Memory B cell (primary cell): ENCODE measurements around the gene CABS1.

Experiments used
- ATAC-seq: fragments of 150-1000 bp; cut with Tn5 transposase; 2 replicates; pipeline ENCODE4 v1.10.0; 2021; ENCODE audit warnings: low read depth, mild to moderate bottlenecking, moderate library complexity
- DNase-seq, 2 donors: peaks; one replicate each; pipeline ENCODE4 v3.0.0; 2022; ENCODE audit warnings: low spot score in 2 of 2
- H3K27ac Mint-ChIP-seq: one replicate; pipeline ENCODE4 v1.8.0; 2022; ENCODE audit warnings: mild to moderate bottlenecking, moderate library complexity, mixed read lengths
- H3K27me3 Mint-ChIP-seq: one replicate; pipeline ENCODE4 v1.8.0; 2022; ENCODE audit warnings: mixed read lengths
- H3K36me3 Mint-ChIP-seq: one replicate; pipeline ENCODE4 v1.8.0; 2022; ENCODE audit warnings: mild to moderate bottlenecking, mixed read lengths
- H3K4me1 Mint-ChIP-seq: one replicate; pipeline ENCODE4 v1.8.0; 2022; ENCODE audit warnings: mixed read lengths
- H3K4me3 Mint-ChIP-seq: one replicate; pipeline ENCODE4 v1.8.0; 2022; ENCODE audit warnings: mild to moderate bottlenecking, moderate library complexity, mixed read lengths
- H3K9me3 Mint-ChIP-seq: one replicate; pipeline ENCODE4 v1.8.0; 2022; ENCODE audit warnings: mixed read lengths

The CABS1 gene

DNA sequence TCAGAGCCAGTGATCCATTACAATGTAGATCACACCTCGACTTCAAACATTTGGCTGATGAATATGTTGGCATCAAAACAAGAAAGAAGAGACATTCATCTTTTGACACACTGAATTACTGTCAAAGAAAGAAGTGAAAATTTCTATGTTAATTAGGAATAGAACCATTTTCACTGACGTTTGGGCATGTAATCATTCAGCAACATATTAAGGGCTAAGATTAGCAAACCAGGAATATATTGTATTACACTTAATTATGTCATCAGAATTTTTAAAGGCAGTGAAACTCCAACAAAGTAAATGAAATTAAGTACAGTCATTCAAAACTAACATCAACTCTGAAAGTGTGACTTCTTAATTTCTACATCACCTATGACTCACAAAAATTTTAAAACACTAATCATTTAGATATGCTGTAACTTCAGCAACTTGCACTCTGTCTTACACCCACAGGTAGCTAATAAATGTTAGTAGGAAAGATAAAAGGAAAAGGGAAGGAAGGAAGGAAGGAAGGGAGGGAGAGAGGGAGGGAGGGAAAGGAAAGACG lies 24.4 kb downstream of the CABS1 start:
- Mint-ChIP-seq H3K9me3 (no peaks in the 10 kb centered on the region), H3K27me3 (no peaks in the 10 kb centered on the region), H3K36me3 (no peaks in the 10 kb centered on the region), H3K27ac (no peak overlapping the region), H3K4me1 (no peaks in the 10 kb centered on the region), H3K4me3 (no peak overlapping the region)
- no peak for DNase-seq
- ATAC-seq = no peak

DNA sequence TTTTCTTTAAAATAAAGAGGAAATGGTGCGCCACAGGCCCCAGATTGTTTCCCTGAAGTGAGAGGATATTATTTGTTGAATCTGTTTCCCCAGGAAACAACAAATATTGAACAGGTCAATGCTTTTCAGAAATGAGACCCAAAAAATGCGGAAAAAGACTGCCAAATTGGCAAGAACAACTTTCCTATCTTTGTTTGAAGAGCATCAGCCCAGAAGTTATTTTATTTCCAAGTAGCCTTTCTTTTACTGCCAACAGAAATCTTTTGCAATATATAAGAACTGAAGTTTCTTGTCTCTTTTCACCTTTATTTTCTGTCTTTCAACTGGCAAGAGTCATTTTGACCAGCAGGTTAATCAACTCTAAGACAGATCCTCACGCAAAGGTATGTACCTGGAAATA lies 25.7 kb downstream of the CABS1 start, which contains the start of gene SMR3A:
Gene SMR3A, plus strand, starts transcription at position 301 of the 400 bp plus-strand sequence. CDS start 1,356 bp downstream, outside the sequence.
- no peak within 1 kb of the TSS for H3K27ac Mint-ChIP-seq
- no peaks in the 10 kb centered on the region for H3K27me3 Mint-ChIP-seq
- no peaks in the 10 kb centered on the region for H3K4me1 Mint-ChIP-seq
- H3K36me3 Mint-ChIP-seq = no peaks in the 10 kb centered on the region
- no peaks in the 10 kb centered on the region for H3K9me3 Mint-ChIP-seq
- ATAC-seq = no peak
- no peak within 1 kb of the TSS for H3K4me3 Mint-ChIP-seq
- DNase-seq = no peak

DNA sequence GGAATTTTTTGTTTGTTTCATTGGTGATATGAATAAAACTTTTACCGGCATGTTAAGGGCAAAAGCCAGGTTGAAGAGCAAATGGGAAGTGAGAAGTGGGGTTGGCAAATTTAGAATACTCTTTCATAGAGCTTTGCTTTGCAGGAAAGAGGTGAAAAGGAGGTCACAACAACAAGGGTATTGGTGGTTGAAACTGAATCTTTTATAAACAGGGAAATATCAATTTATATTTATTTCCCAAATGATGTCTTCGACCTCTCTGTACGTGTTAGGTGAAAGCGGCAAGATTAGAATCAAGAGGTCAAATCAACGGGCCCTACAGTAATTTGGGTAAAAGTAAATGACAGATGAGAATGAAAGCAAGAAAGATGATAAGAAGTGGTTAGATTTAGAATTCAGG lies 29.2 kb downstream of the CABS1 start:
- no peak overlapping the region for H3K27ac Mint-ChIP-seq
- no peak for DNase-seq
- no peaks in the 10 kb centered on the region for H3K4me1 Mint-ChIP-seq
- ATAC-seq = no peak
- no peak overlapping the region for H3K4me3 Mint-ChIP-seq
- no peaks in the 10 kb centered on the region for H3K9me3 Mint-ChIP-seq
- no peaks in the 10 kb centered on the region for H3K36me3 Mint-ChIP-seq
- no peaks in the 10 kb centered on the region for H3K27me3 Mint-ChIP-seq

DNA sequence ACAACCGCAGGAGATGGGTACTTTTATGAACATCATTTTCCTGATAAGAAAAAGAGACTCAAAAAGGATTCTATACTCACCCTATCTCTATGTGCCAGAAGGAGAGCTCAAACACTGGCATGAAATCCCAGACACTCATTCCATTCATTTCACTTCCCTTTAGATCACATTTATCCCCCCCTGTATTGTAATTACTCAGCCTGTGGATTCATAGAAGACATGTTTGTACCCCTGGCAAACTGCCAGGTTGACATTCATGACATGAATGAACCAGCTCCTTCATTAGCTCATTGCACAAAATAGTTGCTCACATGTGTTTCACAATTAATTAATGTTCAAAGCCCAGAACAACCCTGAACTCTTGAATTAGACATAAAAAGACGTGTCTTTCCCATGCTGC lies 30.7 kb downstream of the CABS1 start:
- no peak for ATAC-seq
- no peaks in the 10 kb centered on the region for H3K27me3 Mint-ChIP-seq
- H3K27ac Mint-ChIP-seq = no peak overlapping the region
- H3K4me3 Mint-ChIP-seq = no peak overlapping the region
- H3K9me3 Mint-ChIP-seq = no peaks in the 10 kb centered on the region
- no peaks in the 10 kb centered on the region for H3K4me1 Mint-ChIP-seq
- DNase-seq = no peak
- no peaks in the 10 kb centered on the region for H3K36me3 Mint-ChIP-seq

DNA sequence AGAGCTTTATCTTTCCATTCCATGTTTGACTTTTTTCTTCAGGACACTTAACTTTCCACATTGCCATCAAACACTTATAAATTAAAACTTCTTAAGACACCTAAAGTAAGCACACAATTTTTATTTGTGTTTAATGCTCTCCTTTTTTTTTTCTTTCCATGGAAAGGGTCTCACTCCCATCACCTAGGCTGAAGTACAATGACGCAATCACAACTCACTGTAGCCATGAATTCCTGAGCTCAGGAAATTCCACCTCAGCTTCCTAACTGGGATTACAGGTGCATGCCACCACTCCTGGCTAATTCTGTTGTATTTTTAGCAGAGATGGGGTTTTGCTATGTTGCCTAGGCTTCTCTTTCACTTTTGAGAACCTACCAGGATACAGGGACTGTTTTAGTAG lies 33.0 kb downstream of the CABS1 start:
- ATAC-seq (no peak), DNase-seq (no peak)
- H3K9me3 Mint-ChIP-seq = no peaks in the 10 kb centered on the region
- H3K4me1 Mint-ChIP-seq = no peaks in the 10 kb centered on the region
- H3K27ac Mint-ChIP-seq = no peak overlapping the region
- H3K36me3 Mint-ChIP-seq = no peaks in the 10 kb centered on the region
- H3K27me3 Mint-ChIP-seq = no peaks in the 10 kb centered on the region
- H3K4me3 Mint-ChIP-seq = no peak overlapping the region

DNA sequence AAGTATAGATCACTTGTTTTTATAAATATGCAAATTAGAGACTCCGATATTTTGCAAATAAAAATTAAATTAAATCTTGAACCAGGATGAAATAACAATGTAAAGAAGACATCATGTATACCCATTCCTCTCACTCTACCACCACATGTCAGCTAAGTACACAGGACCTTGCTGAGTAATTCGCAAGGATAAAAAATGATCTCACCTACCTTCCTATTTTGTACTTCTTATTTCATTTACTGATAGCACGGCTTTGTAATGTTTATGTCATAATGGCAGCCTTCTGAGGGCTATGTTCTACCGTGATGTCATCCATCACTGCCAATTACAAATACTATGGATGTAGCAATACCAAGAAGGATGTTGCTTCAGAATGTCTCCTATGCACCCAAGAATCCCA lies 37.2 kb downstream of the CABS1 start:
- no peak for DNase-seq
- H3K27ac Mint-ChIP-seq = no peak overlapping the region
- H3K36me3 Mint-ChIP-seq = no peaks in the 10 kb centered on the region
- ATAC-seq = no peak
- H3K4me3 Mint-ChIP-seq = no peak overlapping the region
- H3K9me3 Mint-ChIP-seq = no peaks in the 10 kb centered on the region
- no peaks in the 10 kb centered on the region for H3K27me3 Mint-ChIP-seq
- no peaks in the 10 kb centered on the region for H3K4me1 Mint-ChIP-seq

DNA sequence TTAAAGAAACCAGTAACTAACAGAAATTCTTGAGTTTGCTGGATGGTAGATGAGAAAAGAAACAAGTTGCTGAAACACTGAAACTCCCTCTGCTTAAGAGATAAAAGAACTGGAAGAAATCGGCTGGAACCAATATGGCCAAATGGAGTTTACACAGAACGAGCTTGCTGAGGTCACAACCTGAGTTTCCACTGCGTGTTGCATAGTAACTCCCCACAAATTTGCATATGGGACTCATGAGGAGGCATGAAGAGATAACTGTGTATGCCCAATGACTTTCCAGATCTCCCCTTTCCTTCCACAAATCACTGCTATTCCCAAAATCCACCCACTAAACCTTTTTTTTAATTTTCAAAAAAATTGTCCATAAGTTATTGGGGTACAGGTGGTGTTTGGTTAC lies 38.0 kb downstream of the CABS1 start:
- DNase-seq (no peak), ATAC-seq (no peak)
- no peak overlapping the region for H3K4me3 Mint-ChIP-seq
- no peaks in the 10 kb centered on the region for H3K36me3 Mint-ChIP-seq
- H3K9me3 Mint-ChIP-seq = no peaks in the 10 kb centered on the region
- no peaks in the 10 kb centered on the region for H3K4me1 Mint-ChIP-seq
- no peak overlapping the region for H3K27ac Mint-ChIP-seq
- H3K27me3 Mint-ChIP-seq = no peaks in the 10 kb centered on the region

DNA sequence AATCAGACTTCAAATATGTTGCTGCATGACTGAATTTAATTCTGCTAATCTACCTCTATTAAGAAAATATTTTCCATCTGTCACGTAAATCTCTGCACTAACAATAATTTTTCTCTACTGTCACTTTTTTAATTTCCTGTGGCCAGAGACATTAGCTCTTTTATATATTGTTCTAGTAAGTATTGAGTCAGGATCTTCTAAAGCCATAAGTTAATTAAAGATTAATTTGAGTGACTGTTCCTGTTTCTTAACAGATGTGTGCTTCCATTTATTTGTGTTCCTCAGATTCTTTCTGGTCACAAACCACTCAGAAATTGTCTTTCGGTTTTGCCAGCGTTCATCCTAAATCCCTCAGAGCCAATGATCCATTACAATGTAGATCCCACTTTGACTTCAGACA lies 45.8 kb downstream of the CABS1 start:
- no peak for ATAC-seq

DNA sequence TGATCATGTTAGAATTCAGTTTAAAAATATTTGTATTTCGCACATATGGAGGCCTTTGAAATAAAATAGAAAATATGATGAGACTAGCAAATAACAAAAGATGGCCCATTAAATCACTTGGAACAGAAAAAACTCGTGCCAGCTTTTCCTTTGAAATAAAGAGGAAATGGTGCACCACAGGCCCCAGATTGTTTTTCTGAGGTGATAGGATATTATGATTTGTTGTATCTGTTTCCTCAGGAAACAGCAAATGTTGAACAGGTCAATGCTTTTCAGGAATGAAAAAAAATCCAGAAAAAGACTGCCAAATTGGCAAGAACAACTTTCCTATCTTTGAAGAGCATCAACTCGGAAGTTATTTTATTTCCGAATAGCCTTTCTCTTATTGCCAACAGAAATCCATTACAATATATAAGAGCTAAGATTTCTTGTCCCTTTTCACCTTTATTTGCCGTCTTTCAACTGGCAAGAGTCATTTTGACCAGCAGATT lies 48.0 kb downstream of the CABS1 start, which contains the start of gene SMR3B:
Gene SMR3B, plus strand, starts transcription at position 441 of the 491 bp plus-strand sequence. CDS start 1,380 bp downstream, outside the sequence.
- Mint-ChIP-seq H3K36me3 (no peaks in the 10 kb centered on the region), H3K4me1 (no peaks in the 10 kb centered on the region), H3K4me3 (no peak within 1 kb of the TSS), H3K9me3 (no peaks in the 10 kb centered on the region), H3K27ac (no peak within 1 kb of the TSS), H3K27me3 (no peaks in the 10 kb centered on the region)
- no peak for ATAC-seq
- DNase-seq = no peak

More for the DNA sequence above, 45.8 kb downstream of the CABS1 start:
- Mint-ChIP-seq H3K4me3 (no peak overlapping the region), H3K27me3 (no peaks in the 10 kb centered on the region), H3K9me3 (no peaks in the 10 kb centered on the region), H3K4me1 (no peaks in the 10 kb centered on the region), H3K27ac (no peak overlapping the region), H3K36me3 (no peaks in the 10 kb centered on the region)
- no peak for DNase-seq
